ENCODE data around the gene IL17F. TPM values are rescaled to one million over a fixed set of nuclear protein-coding genes. Genes with fewer than 3 reads are reported as not detected.

IL17F gene
- total RNA-seq, 1 donor from 2014 or later, result not detected

DNA sequence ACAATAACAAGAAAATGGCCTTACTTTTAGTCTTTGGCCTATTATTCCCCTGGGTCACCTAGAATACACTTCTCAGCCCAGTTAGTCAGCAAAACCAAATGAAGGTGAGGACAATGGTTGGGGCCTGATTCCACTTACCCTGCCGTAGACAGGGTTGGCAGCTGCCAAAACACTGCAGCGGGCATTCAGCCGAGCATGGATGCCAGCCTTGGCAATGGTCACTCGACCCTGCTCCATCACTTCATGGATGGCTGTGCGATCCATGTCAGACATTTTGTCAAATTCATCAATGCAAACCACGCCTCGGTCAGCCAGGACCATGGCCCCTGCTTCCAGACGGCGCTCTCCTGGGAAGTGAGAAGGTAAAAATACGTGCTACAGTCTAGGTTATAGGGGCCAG lies 31.8 kb upstream of the IL17F start:
- intact Hi-C loops (cut with DNase I), result no loop called here
- Histone ChIP-seq H3K36me3 (peaks cover 0 to 62% of the 10 kb centered on the region in 2 donors), H3K9me3 (no peaks in the 10 kb centered on the region), H3K4me3 (no peak overlapping the region), H3K27ac (no peak overlapping the region), H3K27me3 (no peaks in the 10 kb centered on the region), H3K4me1 (no peaks in the 10 kb centered on the region)
- no peak for TF ChIP-seq POLR2AphosphoS5 (IDR thresholded peaks at IDR 0.05; ENCODE audit: insufficient read depth in 1 of 2, low read depth in 1 of 2)
- TF ChIP-seq, protein P1, sequence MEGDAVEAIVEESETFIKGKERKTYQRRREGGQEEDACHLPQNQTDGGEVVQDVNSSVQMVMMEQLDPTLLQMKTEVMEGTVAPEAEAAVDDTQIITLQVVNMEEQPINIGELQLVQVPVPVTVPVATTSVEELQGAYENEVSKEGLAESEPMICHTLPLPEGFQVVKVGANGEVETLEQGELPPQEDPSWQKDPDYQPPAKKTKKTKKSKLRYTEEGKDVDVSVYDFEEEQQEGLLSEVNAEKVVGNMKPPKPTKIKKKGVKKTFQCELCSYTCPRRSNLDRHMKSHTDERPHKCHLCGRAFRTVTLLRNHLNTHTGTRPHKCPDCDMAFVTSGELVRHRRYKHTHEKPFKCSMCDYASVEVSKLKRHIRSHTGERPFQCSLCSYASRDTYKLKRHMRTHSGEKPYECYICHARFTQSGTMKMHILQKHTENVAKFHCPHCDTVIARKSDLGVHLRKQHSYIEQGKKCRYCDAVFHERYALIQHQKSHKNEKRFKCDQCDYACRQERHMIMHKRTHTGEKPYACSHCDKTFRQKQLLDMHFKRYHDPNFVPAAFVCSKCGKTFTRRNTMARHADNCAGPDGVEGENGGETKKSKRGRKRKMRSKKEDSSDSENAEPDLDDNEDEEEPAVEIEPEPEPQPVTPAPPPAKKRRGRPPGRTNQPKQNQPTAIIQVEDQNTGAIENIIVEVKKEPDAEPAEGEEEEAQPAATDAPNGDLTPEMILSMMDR (IDR thresholded peaks at IDR 0.05), result no peak
- no peak for TF ChIP-seq POLR2A (IDR thresholded peaks at IDR 0.05)
- DNase-seq (ENCODE audit: extremely low spot score in 2 of 2), result peak in 1 of 2 donors; percentile 70

- intact Hi-C loops (cut with DNase I), result no loop called here
- H3K9me3 ChIP-seq, result no peaks in the 10 kb centered on the region
- H3K27ac ChIP-seq, result no peak overlapping the region
- no peak overlapping the region for H3K4me3 ChIP-seq
- no peaks in the 10 kb centered on the region for H3K4me1 ChIP-seq
- peaks cover 0 to 62% of the 10 kb centered on the region in 2 donors for H3K36me3 ChIP-seq
- no peaks in the 10 kb centered on the region for H3K27me3 ChIP-seq
- TF ChIP-seq POLR2A (IDR thresholded peaks at IDR 0.05), result no peak
- TF ChIP-seq, protein P1 (IDR thresholded peaks at IDR 0.05), result no peak
- peak in 1 of 2 donors; percentile 17 for TF ChIP-seq POLR2AphosphoS5 (IDR thresholded peaks at IDR 0.05; ENCODE audit: insufficient read depth in 1 of 2, low read depth in 1 of 2)
- DNase-seq (ENCODE audit: extremely low spot score in 2 of 2), result peak in 1 of 2 donors; percentile 62
Measured at GRCh38 chr6:52271852-52272460, 27.7 kb upstream of the IL17F start.

GRCh38 chr6:52263709-52264540 lies 19.6 kb upstream of the IL17F start:
- no peak for DNase-seq (ENCODE audit: extremely low spot score in 2 of 2)
- Histone ChIP-seq H3K36me3 (peaks cover 0 to 30% of the 10 kb centered on the region in 2 donors), H3K4me1 (no peaks in the 10 kb centered on the region), H3K27ac (no peak overlapping the region), H3K9me3 (no peaks in the 10 kb centered on the region), H3K27me3 (no peaks in the 10 kb centered on the region), H3K4me3 (no peak overlapping the region)
- intact Hi-C loops (cut with DNase I), result no loop called here
- TF ChIP-seq, protein P1 (IDR thresholded peaks at IDR 0.05), result peak; percentile 71 to 79 (median 78)
- TF ChIP-seq POLR2A (IDR thresholded peaks at IDR 0.05), result no peak

GRCh38 chr6:52262620-52263344 lies 18.5 kb upstream of the IL17F start:
- no peak for DNase-seq (ENCODE audit: extremely low spot score in 2 of 2)
- intact Hi-C loops (cut with DNase I), result no loop called here
- Histone ChIP-seq H3K9me3 (no peaks in the 10 kb centered on the region), H3K27me3 (no peaks in the 10 kb centered on the region), H3K4me3 (no peak overlapping the region), H3K36me3 (peaks cover 0 to 20% of the 10 kb centered on the region in 2 donors), H3K27ac (no peak overlapping the region), H3K4me1 (no peaks in the 10 kb centered on the region)
- no peak for TF ChIP-seq POLR2A (IDR thresholded peaks at IDR 0.05)
- no peak for TF ChIP-seq POLR2AphosphoS5 (IDR thresholded peaks at IDR 0.05; ENCODE audit: insufficient read depth in 1 of 2, low read depth in 1 of 2)
- TF ChIP-seq, protein P1 (IDR thresholded peaks at IDR 0.05), result no peak
